Right lobe of liver (tissue), 6 donors: ENCODE data around the gene LTBP1. TPM values are rescaled to one million over a fixed set of nuclear protein-coding genes. Genes with fewer than 3 reads are reported as not detected.

Experiments
- ATAC-seq, 4 donors: fragments of 200-7000 bp; cut with Tn5 transposase; one replicate each; pipeline ENCODE4 v1.9.1; 2020; ENCODE audit warnings: mild to moderate bottlenecking in 4 of 4, moderate library complexity in 4 of 4
- DNase-seq, 3 donors: peaks; one replicate each; pipeline ENCODE4 v3.0.0-alpha.2; 2020
- H3K27ac ChIP-seq, 3 donors: fragments of 200-600 bp; one replicate each; pipeline ENCODE4 v1.8.0; 2022
- H3K27me3 ChIP-seq, 2 donors: fragments of 200-600 bp; one replicate each; pipeline ENCODE4 v1.8.0; 2022
- H3K36me3 ChIP-seq, 4 donors: fragments of 200-600 bp; sonication (generic) in 1 of 4; one replicate each; pipeline versions ENCODE4 v1.5.1 to v1.8.0; 2017 to 2022; ENCODE audit warnings: control low read depth in 1 of 4
- H3K4me1 ChIP-seq, 4 donors: fragments of 200-600 bp; sonication (generic) in 1 of 4; one replicate each; pipeline versions ENCODE4 v1.5.1 to v1.8.0; 2017 to 2022; ENCODE audit warnings: control low read depth in 1 of 4
- H3K4me3 ChIP-seq, 3 donors: fragments of 200-600 bp; one replicate each; pipeline ENCODE4 v1.8.0; 2022
- H3K9me3 ChIP-seq, 4 donors: fragments of 200-600 bp; sonication (generic) in 1 of 4; one replicate each; pipeline versions ENCODE4 v1.5.1 to v1.8.0; 2017 to 2022; ENCODE audit warnings: control low read depth in 1 of 4
- POLR2A ChIP-seq: fragments of 450-650 bp; IDR thresholded peaks from one replicate; pipeline ENCODE4 v1.6.1; 2017; ENCODE audit warnings: antibody characterized with exemption, mild to moderate bottlenecking
- WGBS: methylation state at CpG from one replicate; pipeline ENCODE4 v1.1.6; 2018; ENCODE audit warnings: low coverage, low lambda C conversion rate; ENCODE audit not compliant: insufficient coverage; ENCODE audit errors: missing lambda C conversion rate; 5-methylcytosine and 5-hydroxymethylcytosine counted together
- intact Hi-C, 2 donors: fragments of 100-400 bp; cut with DNase I; formaldehyde crosslinking; loops; one replicate each; pipeline versions ENCODE4 v1.11.2 to v1.14.1; 2022
- total RNA-seq, 6 experiments: library from RNA; depleted of rRNA in 2 of 6; stranded (reverse); fragments of >200 nt in 2 of 6; fragmentation: NEBNext Ultra II Directional in 3 of 6; extraction: Animal tissue kit (Norgen Biotek cat#: 25700) in 3 of 6; gene quantifications; one replicate each; pipeline versions ENCODE4 v1.1.0 to v1.2.4, GENCODE V29; 2016 to 2023
- TF ChIP-seq, protein P1 (sequence below), 4 donors: fragments of 200-600 bp in 3 of 4; fragments of 450-650 bp in 1 of 4; IDR thresholded peaks; one replicate each; pipeline versions ENCODE4 v1.5.1 to v1.8.0; 2016 to 2022; ENCODE audit warnings: antibody characterized with exemption in 4 of 4, mild to moderate bottlenecking in 2 of 4
- donor health status: DM: no; HTN: yes; CAD: no.
- donor health status: DM: no; HTN: no; CAD: no.
- donor health status: DM: no; HTN: no; CAD: no.
- donor health status: DM: no; HTN: yes; CAD: no.
- donor health status: DM: no; HTN: yes; CAD: no.

Gene LTBP1
- total RNA-seq, 6 experiments from 2014 or later, result 5.4 to 14.2 (median 9.1) TPM

DNA sequence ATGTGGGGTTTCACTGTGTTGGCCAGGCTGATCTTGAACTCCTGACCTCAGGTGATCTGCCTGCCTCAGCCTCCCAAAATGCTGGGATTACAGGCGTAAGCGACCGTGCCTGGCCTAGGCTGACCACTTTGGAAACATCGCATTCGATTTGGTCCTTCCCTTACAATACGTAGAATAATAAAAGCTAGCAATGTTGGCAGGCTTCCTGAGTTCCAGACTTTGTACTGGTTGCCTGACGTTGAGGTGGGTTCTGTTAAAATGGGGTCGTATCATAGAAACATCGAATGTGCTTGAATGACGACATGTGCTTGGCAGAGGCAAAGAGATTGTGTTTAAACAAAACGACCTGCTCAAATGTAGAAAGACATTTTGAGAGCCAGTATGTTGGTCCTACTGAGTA lies 56.1 kb downstream of the LTBP1 start:
- Histone ChIP-seq H3K9me3 (no peaks in the 10 kb centered on the region), H3K4me3 (no peak overlapping the region), H3K36me3 (no peaks in the 10 kb centered on the region), H3K27me3 (no peaks in the 10 kb centered on the region), H3K27ac (peak overlapping the region in 1 of 3 donors; percentile 71), H3K4me1 (peaks cover 0 to 59% (median 16%) of the 10 kb centered on the region in 4 donors)
- ATAC-seq (no peak), DNase-seq (no peak)
- no peak for TF ChIP-seq POLR2A
- TF ChIP-seq, protein P1, sequence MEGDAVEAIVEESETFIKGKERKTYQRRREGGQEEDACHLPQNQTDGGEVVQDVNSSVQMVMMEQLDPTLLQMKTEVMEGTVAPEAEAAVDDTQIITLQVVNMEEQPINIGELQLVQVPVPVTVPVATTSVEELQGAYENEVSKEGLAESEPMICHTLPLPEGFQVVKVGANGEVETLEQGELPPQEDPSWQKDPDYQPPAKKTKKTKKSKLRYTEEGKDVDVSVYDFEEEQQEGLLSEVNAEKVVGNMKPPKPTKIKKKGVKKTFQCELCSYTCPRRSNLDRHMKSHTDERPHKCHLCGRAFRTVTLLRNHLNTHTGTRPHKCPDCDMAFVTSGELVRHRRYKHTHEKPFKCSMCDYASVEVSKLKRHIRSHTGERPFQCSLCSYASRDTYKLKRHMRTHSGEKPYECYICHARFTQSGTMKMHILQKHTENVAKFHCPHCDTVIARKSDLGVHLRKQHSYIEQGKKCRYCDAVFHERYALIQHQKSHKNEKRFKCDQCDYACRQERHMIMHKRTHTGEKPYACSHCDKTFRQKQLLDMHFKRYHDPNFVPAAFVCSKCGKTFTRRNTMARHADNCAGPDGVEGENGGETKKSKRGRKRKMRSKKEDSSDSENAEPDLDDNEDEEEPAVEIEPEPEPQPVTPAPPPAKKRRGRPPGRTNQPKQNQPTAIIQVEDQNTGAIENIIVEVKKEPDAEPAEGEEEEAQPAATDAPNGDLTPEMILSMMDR (IDR thresholded peaks at IDR 0.05), result no peak
- 71% methylated on average over 11 of the region's 11 CpGs for WGBS
- intact Hi-C loops, result no loop called here

DNA sequence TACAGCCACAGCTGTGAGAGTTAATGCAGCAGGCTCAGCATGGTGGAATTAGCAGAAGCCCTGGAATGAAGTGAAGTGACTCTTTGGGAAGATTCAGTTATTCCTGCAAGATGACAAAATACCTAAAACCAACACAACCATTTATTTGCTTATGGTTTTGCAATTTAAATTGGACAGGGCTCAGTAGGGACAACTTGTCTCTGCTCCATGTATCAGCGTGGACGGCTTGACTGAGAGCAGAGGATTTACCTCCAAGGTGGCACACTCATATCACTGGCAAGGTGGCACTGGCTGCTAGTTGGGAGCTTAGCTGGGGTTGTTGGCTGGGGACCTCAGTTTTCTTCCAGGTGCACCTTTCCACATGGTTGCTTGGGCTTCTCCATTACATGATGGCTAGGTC lies 58.3 kb downstream of the LTBP1 start:
- no CpG with 5 or more reads among the region's 2 CpGs for WGBS
- H3K4me1 ChIP-seq, result peaks cover 0 to 55% (median 16%) of the 10 kb centered on the region in 4 donors
- ATAC-seq (peak; percentile 73 to 89 (median 74)), DNase-seq (peak in 1 of 3 donors; percentile 70)
- TF ChIP-seq, protein P1 (IDR thresholded peaks at IDR 0.05), result no peak
- TF ChIP-seq POLR2A, result no peak
- H3K27ac ChIP-seq, result peak overlapping the region in 2 of 3 donors; percentile 39 to 45
- H3K36me3 ChIP-seq, result no peaks in the 10 kb centered on the region
- intact Hi-C loops, result no loop called here
- no peaks in the 10 kb centered on the region for H3K27me3 ChIP-seq
- H3K9me3 ChIP-seq, result no peaks in the 10 kb centered on the region
- H3K4me3 ChIP-seq, result no peak overlapping the region

DNA sequence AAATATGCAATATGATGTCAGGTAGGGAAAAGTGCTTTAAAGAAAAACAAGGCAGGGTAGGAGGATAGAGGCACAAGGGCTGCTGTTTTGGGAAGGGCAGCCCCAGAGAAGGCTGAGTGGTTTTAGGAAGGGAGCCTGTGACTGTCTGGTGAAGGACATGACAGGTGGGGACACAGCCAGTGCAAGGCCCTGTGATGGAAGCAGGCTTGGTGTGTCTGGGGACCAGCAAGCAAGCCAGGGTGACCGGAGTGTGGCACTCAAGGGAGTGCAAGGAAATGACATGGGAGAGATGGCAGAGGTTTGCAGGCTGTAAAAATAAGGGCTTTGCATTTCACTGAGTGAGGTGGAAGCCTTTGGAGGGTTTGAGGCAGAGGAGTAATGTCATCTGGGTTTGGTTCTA lies 62.0 kb downstream of the LTBP1 start:
- TF ChIP-seq POLR2A, result no peak
- TF ChIP-seq, protein P1 (IDR thresholded peaks at IDR 0.05), result no peak
- 80% methylated on average over 1 of the region's 1 CpG for WGBS
- ATAC-seq, result no peak
- no peak overlapping the region for H3K4me3 ChIP-seq
- intact Hi-C loops, result no loop called here
- no peaks in the 10 kb centered on the region for H3K9me3 ChIP-seq
- DNase-seq, result no peak
- peaks cover 0 to 22% (median 9%) of the 10 kb centered on the region in 4 donors for H3K4me1 ChIP-seq
- H3K27me3 ChIP-seq, result no peaks in the 10 kb centered on the region
- no peak overlapping the region for H3K27ac ChIP-seq
- no peaks in the 10 kb centered on the region for H3K36me3 ChIP-seq

DNA sequence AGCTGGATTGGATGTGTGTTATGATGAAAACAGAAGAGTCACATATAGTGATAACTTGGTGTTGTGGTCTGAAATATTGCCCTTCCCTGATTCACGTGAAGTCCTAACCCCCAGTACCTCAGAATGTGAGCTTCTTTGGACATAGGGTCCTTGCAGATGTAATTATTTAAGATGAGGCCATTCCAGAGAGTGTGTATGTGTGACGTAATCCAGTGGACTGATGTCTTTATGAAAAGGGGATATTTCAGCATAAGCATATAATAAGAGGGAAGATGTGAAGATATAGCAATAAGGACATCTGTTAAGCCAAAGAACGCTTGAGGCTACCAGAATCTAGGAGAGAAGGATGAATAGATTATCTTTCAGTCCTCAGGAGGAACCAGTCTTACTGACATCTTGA lies 62.5 kb downstream of the LTBP1 start:
- intact Hi-C loops, result no loop called here
- TF ChIP-seq, protein P1 (IDR thresholded peaks at IDR 0.05), result no peak
- TF ChIP-seq POLR2A, result no peak
- Histone ChIP-seq H3K4me1 (peaks cover 0 to 22% (median 9%) of the 10 kb centered on the region in 4 donors), H3K4me3 (no peak overlapping the region), H3K36me3 (no peaks in the 10 kb centered on the region), H3K27ac (no peak overlapping the region), H3K27me3 (no peaks in the 10 kb centered on the region), H3K9me3 (no peaks in the 10 kb centered on the region)
- ATAC-seq, result no peak
- WGBS, result 93% methylated on average over 3 of the region's 3 CpGs
- no peak for DNase-seq

DNA sequence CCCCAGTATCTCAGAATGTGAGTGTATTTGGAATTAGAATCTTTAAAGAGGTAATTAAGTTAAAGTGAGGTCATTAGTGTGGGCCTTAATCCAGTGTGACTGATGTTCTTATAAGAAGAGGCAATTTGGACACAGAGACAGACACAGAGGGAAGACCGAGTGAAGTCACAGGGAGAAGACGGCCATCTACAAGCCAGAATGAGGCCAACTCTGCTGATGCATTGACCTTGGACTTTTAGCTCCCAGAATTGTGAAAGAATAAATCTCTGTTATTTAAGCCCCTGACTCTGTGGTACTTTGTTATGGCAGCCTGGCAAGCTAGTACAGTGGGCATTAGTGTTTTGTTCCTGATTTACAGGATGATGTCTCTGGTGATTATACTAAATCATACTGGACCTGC lies 64.6 kb downstream of the LTBP1 start:
- Histone ChIP-seq H3K4me3 (no peak overlapping the region), H3K9me3 (no peaks in the 10 kb centered on the region), H3K36me3 (no peaks in the 10 kb centered on the region), H3K4me1 (peaks cover 0 to 22% (median 10%) of the 10 kb centered on the region in 4 donors), H3K27ac (no peak overlapping the region), H3K27me3 (no peaks in the 10 kb centered on the region)
- DNase-seq (no peak), ATAC-seq (peak in 2 of 4 donors; percentile 18 to 42)
- 21% methylated on average over 2 of the region's 2 CpGs for WGBS
- intact Hi-C loops, result no loop called here
- TF ChIP-seq, protein P1 (IDR thresholded peaks at IDR 0.05), result no peak
- TF ChIP-seq POLR2A, result no peak
